CD4-positive, alpha-beta T cell (primary cell): ENCODE data around the gene TBC1D2. TPM values are rescaled to one million over a fixed set of nuclear protein-coding genes. Genes with fewer than 3 reads are reported as not detected.

Experiments used
- ATAC-seq: fragments of 200-7000 bp; cut with Tn5 transposase; one replicate; pipeline ENCODE4 v1.10.0; 2022; ENCODE audit warnings: mild to moderate bottlenecking; ENCODE audit not compliant: poor library complexity
- CTCF ChIA-PET: fragments of 350-600 bp; sonication (Branson Sonifier 250); formaldehyde crosslinking; loops from one replicate; lab custom pipeline; 2021; ENCODE audit warnings: antibody characterized with exemption, inconsistent platforms; lab: Charles Lee
- POLR2A ChIA-PET: fragments of 350-600 bp; sonication (Branson Sonifier 250); formaldehyde crosslinking; loops from one replicate; lab custom pipeline; 2021; ENCODE audit warnings: antibody characterized with exemption, inconsistent platforms; lab: Charles Lee
- DNase-seq, 14 experiments: peaks; one replicate each; pipeline ENCODE4 v3.0.0-alpha.2; 2013 to 2020; ENCODE audit warnings: mixed read lengths in 2 of 14
- H3K27ac ChIP-seq, 2 donors: one replicate each; pipeline versions ENCODE4 v1.5.1 to v1.7.0; 2013; ENCODE audit warnings: low read length in 2 of 2, low read depth in 1 of 2, mild to moderate bottlenecking in 1 of 2
- H3K27me3 ChIP-seq, 2 experiments: 1 replicate in 1 of 2; 2 replicates in 1 of 2; pipeline versions ENCODE4 v1.6.1 to v1.7.0; 2013; ENCODE audit warnings: low read length in 2 of 2, control low read depth in 1 of 2, mild to moderate bottlenecking in 1 of 2, moderate library complexity in 1 of 2; ENCODE audit not compliant: insufficient read depth in 2 of 2, control insufficient read depth in 1 of 2
- H3K36me3 ChIP-seq: one replicate; pipeline ENCODE4 v1.6.1; 2013; ENCODE audit warnings: low read length, control low read depth; ENCODE audit not compliant: insufficient read depth
- H3K4me1 ChIP-seq: one replicate; pipeline ENCODE4 v1.6.1; 2013; ENCODE audit warnings: low read length, control low read depth; ENCODE audit not compliant: insufficient read depth
- H3K4me3 ChIP-seq: one replicate; pipeline ENCODE4 v1.5.1; 2013; ENCODE audit warnings: mild to moderate bottlenecking, low read length, moderate library complexity
- H3K9me3 ChIP-seq, 2 experiments: 1 replicate in 1 of 2; 2 replicates in 1 of 2; pipeline versions ENCODE4 v1.6.1 to v1.7.0; 2013; ENCODE audit warnings: low read length in 2 of 2, mild to moderate bottlenecking in 2 of 2, control low read depth in 1 of 2, moderate library complexity in 1 of 2; ENCODE audit not compliant: control insufficient read depth in 1 of 2, insufficient read depth in 1 of 2
- H3K27ac Mint-ChIP-seq: one replicate; pipeline ENCODE4 v1.8.0; 2020; ENCODE audit warnings: mixed read lengths
- H3K27me3 Mint-ChIP-seq: one replicate; pipeline ENCODE4 v1.8.0; 2021; ENCODE audit warnings: mixed read lengths
- H3K36me3 Mint-ChIP-seq: one replicate; pipeline ENCODE4 v1.8.0; 2021; ENCODE audit warnings: low read depth, mixed read lengths
- H3K4me1 Mint-ChIP-seq: one replicate; pipeline ENCODE4 v1.8.0; 2021; ENCODE audit warnings: low read depth, mixed read lengths
- H3K4me3 Mint-ChIP-seq: one replicate; pipeline ENCODE4 v1.8.0; 2020; ENCODE audit warnings: mild to moderate bottlenecking, mixed read lengths
- H3K9me3 Mint-ChIP-seq: one replicate; pipeline ENCODE4 v1.8.0; 2020; ENCODE audit warnings: mixed read lengths
- intact Hi-C, 2 experiments: fragments of 100-400 bp; cut with DNase I in 1 of 2; cut with micrococcal nuclease in 1 of 2; formaldehyde crosslinking; loops; one replicate each; pipeline versions ENCODE4 v1.15.1 to v1.9.0; 2023 to 2025; cut with DNase I, micrococcal nuclease
- total RNA-seq, 174 experiments: library from RNA in 2 of 174; stranded (reverse) in 2 of 174; gene quantifications; one replicate each; pipeline ENCODE4 v1.2.3 and lab custom pipeline; 2021 to 2026
- TF ChIP-seq, protein P1 (sequence below): fragments of 200-600 bp; IDR thresholded peaks from one replicate; pipeline ENCODE4 v1.8.0; 2022; ENCODE audit warnings: antibody characterized with exemption, mild to moderate bottlenecking

The TBC1D2 gene
- total RNA-seq, 2 experiments from 2014 or later: 2.9 to 4.0 TPM

DNA sequence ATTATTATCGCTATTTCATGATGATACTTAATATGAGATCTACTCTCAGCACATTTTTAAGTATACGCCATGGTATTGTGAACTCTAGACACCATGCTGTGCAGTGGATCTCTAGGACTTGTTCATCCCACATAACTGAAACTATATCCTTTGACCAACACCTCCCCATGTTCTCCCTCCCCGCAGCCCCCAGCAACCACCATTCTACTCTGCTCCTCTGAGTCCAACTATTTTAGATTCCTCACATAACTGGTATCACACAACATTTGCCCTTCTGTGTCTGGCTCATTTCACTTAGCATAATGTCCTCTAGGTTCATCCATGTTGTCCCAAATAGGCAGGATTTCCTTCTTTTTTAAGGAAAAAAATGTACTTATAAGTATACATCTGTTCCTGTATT is 6.6 kb upstream of the TBC1D2 start:
- no peaks in the 10 kb centered on the region for H3K9me3 ChIP-seq
- Mint-ChIP-seq H3K27ac (no peak overlapping the region), H3K4me1 (no peaks in the 10 kb centered on the region), H3K9me3 (no peaks in the 10 kb centered on the region), H3K4me3 (no peak overlapping the region), H3K27me3 (no peaks in the 10 kb centered on the region), H3K36me3 (no peaks in the 10 kb centered on the region)
- no peak overlapping the region for H3K4me3 ChIP-seq
- no peak for ATAC-seq
- DNase-seq: no peak
- POLR2A ChIA-PET: no interaction called here
- H3K27ac ChIP-seq: no peak overlapping the region
- H3K27me3 ChIP-seq: no peaks in the 10 kb centered on the region
- intact Hi-C loops: loop anchor here (2.0 to 5.0 kb wide), 5 partner anchors 143 to 551 kb away; partner anchors contain the start of gene TRIM14 (in 2 of the 2)
- CTCF ChIA-PET: interaction anchor here (2.3 kb wide), 1 partner anchor 54 kb away, joined by 8 read pairs; no protein-coding TSS in a partner anchor
- H3K36me3 ChIP-seq: no peaks in the 10 kb centered on the region
- TF ChIP-seq, protein P1, sequence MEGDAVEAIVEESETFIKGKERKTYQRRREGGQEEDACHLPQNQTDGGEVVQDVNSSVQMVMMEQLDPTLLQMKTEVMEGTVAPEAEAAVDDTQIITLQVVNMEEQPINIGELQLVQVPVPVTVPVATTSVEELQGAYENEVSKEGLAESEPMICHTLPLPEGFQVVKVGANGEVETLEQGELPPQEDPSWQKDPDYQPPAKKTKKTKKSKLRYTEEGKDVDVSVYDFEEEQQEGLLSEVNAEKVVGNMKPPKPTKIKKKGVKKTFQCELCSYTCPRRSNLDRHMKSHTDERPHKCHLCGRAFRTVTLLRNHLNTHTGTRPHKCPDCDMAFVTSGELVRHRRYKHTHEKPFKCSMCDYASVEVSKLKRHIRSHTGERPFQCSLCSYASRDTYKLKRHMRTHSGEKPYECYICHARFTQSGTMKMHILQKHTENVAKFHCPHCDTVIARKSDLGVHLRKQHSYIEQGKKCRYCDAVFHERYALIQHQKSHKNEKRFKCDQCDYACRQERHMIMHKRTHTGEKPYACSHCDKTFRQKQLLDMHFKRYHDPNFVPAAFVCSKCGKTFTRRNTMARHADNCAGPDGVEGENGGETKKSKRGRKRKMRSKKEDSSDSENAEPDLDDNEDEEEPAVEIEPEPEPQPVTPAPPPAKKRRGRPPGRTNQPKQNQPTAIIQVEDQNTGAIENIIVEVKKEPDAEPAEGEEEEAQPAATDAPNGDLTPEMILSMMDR: no peak
- no peaks in the 10 kb centered on the region for H3K4me1 ChIP-seq

DNA sequence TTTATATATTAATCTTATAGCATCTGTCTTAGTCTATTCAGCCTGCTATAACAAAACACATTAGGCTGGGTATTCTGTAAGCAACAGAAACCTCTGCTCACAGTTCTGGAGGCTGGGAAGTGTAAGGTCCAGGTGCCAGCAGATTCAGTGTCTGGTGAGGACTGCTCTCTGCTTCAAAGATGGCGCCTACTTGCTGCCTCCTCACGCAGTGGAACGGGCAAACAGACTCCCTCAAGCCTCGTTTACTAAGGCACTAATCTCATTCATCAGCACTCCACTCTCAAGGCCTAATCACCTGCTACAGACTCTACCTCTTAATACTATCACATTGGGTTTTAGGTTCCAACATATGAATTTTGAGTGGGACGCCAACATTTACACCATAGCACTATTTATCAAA is 5.2 kb upstream of the TBC1D2 start:
- peaks cover 7% of the 10 kb centered on the region for H3K4me1 Mint-ChIP-seq

DNA sequence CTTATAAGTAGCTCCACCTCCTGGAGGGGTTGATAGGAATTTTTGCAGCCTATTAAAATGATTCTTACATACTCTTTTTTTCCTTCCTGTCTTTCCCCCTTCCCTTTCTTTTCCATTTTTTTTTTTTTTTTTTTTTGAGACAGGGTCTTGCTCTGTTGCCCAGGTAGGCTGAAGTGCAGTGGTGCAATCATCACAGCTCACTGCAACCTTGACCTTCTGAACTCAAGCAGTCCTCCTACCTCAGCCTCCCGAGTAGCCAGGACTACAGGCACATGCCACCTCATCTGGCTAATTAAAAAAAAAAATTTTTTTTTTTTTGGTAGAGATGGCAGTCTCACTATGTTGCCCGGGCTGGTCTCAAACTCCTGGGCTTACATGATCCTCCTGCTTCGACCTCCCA is 4.3 kb upstream of the TBC1D2 start:
- Mint-ChIP-seq H3K36me3 (peaks cover 13% of the 10 kb centered on the region), H3K27ac (no peak overlapping the region), H3K9me3 (no peaks in the 10 kb centered on the region), H3K4me3 (no peak overlapping the region), H3K4me1 (peaks cover 12% of the 10 kb centered on the region), H3K27me3 (no peaks in the 10 kb centered on the region)
- TF ChIP-seq, protein P1: no peak
- ChIA-PET POLR2A (interaction anchor here (1.2 kb wide), 1 partner anchor 203 kb away, joined by 3 read pairs; the partner anchor contains the start of gene NANS), CTCF (interaction anchor here (0.9 to 1.1 kb wide), 2 partner anchors 277 to 336 kb away, joined by 3 read pairs; partner anchors contain the start of gene ANP32B)
- no peak overlapping the region for H3K4me3 ChIP-seq
- H3K36me3 ChIP-seq: no peaks in the 10 kb centered on the region
- no peaks in the 10 kb centered on the region for H3K27me3 ChIP-seq
- no peak overlapping the region for H3K27ac ChIP-seq
- ATAC-seq (no peak), DNase-seq (no peak)
- intact Hi-C loops: loop anchor here (5.0 to 10.0 kb wide), 9 partner anchors 155 to 1407 kb away; partner anchors contain the start of genes ANP32B (in 1 of the 2), NANS (in 1 of the 2), TDRD7 (in 1 of the 2) and XPA (in 1 of the 2)
- peaks cover 13% of the 10 kb centered on the region for H3K4me1 ChIP-seq
- H3K9me3 ChIP-seq: no peaks in the 10 kb centered on the region

More for the DNA sequence above, 5.2 kb upstream of the TBC1D2 start:
- Histone ChIP-seq H3K36me3 (no peaks in the 10 kb centered on the region), H3K4me3 (no peak overlapping the region), H3K9me3 (no peaks in the 10 kb centered on the region), H3K27me3 (no peaks in the 10 kb centered on the region), H3K27ac (no peak overlapping the region), H3K4me1 (peaks cover 9% of the 10 kb centered on the region)
- ChIA-PET POLR2A (interaction anchor here (0.6 kb wide), 1 partner anchor 846 kb away, joined by 4 read pairs; no protein-coding TSS in a partner anchor), CTCF (interaction anchor here (0.9 kb wide), 1 partner anchor 337 kb away, joined by 3 read pairs; no protein-coding TSS in a partner anchor)
- ATAC-seq (no peak), DNase-seq (no peak)
- Mint-ChIP-seq H3K36me3 (peaks cover 11% of the 10 kb centered on the region), H3K9me3 (no peaks in the 10 kb centered on the region), H3K27ac (no peak overlapping the region), H3K27me3 (no peaks in the 10 kb centered on the region), H3K4me3 (no peak overlapping the region)
- intact Hi-C loops: loop anchor here in 1 of 2 experiments (5.0 kb wide), 2 partner anchors 358 to 458 kb away; no protein-coding TSS in a partner anchor
- TF ChIP-seq, protein P1: no peak
